Choroid plexus epithelial cell (primary cell): Measurements from ENCODE around the gene ANKDD1A.

Experiments
- DNase-seq: peaks from one replicate; pipeline ENCODE4 v3.0.0-alpha.2; 2010; ENCODE audit warnings: low read depth
- H3K4me3 ChIP-seq: 2 replicates; pipeline ENCODE4 v1.5.1; 2011; ENCODE audit warnings: low read depth, mild to moderate bottlenecking, control low read depth, low read length, moderate library complexity
- CTCF ChIP-seq: conservative IDR thresholded peaks from 2 replicates; pipeline ENCODE4 v1.5.1; 2011; ENCODE audit warnings: low read depth, mild to moderate bottlenecking, control low read depth, inconsistent platforms, low read length, moderate library complexity

The ANKDD1A gene

GRCh38 chr15:64895285-64896065 lies 16.2 kb upstream of the ANKDD1A start:
- TF ChIP-seq CTCF = no peak
- H3K4me3 ChIP-seq = no peak overlapping the region
- DNase-seq = peak; percentile 74

- TF ChIP-seq CTCF = no peak
- no peak overlapping the region for H3K4me3 ChIP-seq
- DNase-seq = no peak
Measured at GRCh38 chr15:64896371-64897069, 15.2 kb upstream of the ANKDD1A start.

- peak; percentile 63 for DNase-seq
- no peak for TF ChIP-seq CTCF
Measured at GRCh38 chr15:64897345-64897985, 14.2 kb upstream of the ANKDD1A start.

GRCh38 chr15:64898406-64898805 lies 13.3 kb upstream of the ANKDD1A start:
- DNase-seq = no peak
- no peak for TF ChIP-seq CTCF
- H3K4me3 ChIP-seq = no peak overlapping the region

More at GRCh38 chr15:64897345-64897985, 14.2 kb upstream of the ANKDD1A start:
- no peak overlapping the region for H3K4me3 ChIP-seq

DNA sequence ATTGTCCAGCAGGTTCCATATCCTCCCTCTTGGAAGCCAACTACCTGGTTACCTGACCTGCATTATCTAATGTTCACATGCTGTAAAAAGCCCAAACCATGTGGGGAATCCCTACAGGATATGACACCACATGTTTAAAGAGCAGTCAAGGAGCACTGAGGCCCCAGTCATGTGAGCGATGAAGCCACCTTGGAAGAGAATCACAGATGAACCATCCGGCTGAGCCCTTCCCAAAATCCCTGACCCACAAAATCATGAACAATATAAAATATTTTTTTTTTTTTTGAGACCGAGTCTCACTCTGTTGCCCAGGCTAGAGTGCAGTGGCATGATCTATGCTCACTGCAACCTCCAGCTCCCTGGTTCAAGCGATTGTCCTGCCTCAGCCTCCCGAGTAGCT lies 10.6 kb upstream of the ANKDD1A start:
- DNase-seq = no peak
- no peak overlapping the region for H3K4me3 ChIP-seq
- no peak for TF ChIP-seq CTCF

- no peak overlapping the region for H3K4me3 ChIP-seq
- no peak for TF ChIP-seq CTCF
- no peak for DNase-seq
Measured at GRCh38 chr15:64901914-64902313, 9.8 kb upstream of the ANKDD1A start.
